Liver (tissue), 9 donors: ENCODE measurements around the gene DTNB. TPM values are rescaled to one million over a fixed set of nuclear protein-coding genes. Genes with fewer than 3 reads are reported as not detected.

ENCODE experiments used
- DNase-seq: peaks from one replicate; pipeline ENCODE4 v3.0.0-alpha.2; 2017; ENCODE audit warnings: low spot score
- H3K27ac ChIP-seq, 2 donors: one replicate each; pipeline ENCODE4 v1.7.0; 2013; ENCODE audit warnings: inconsistent platforms in 2 of 2, low read length in 2 of 2, control low read depth in 1 of 2, low read depth in 1 of 2, mild to moderate bottlenecking in 1 of 2
- H3K27me3 ChIP-seq, 4 donors: one replicate each; pipeline versions ENCODE4 v1.6.1 to v1.7.0; 2013; ENCODE audit warnings: low read length in 3 of 4, inconsistent platforms in 1 of 4, mild to moderate bottlenecking in 1 of 4, moderate library complexity in 1 of 4; ENCODE audit not compliant: control insufficient read depth in 4 of 4, insufficient read depth in 4 of 4
- H3K36me3 ChIP-seq, 4 donors: one replicate each; pipeline versions ENCODE4 v1.6.1 to v1.7.0; 2013; ENCODE audit warnings: low read length in 3 of 4, mild to moderate bottlenecking in 3 of 4, low read depth in 1 of 4, moderate library complexity in 1 of 4; ENCODE audit not compliant: control insufficient read depth in 4 of 4, insufficient read depth in 3 of 4
- H3K4me1 ChIP-seq, 4 donors: one replicate each; pipeline versions ENCODE4 v1.6.1 to v1.7.0; 2013; ENCODE audit warnings: low read length in 3 of 4, mild to moderate bottlenecking in 3 of 4, moderate library complexity in 1 of 4; ENCODE audit not compliant: control insufficient read depth in 4 of 4, insufficient read depth in 4 of 4
- H3K4me3 ChIP-seq, 3 donors: one replicate each; pipeline versions ENCODE4 v1.6.1 to v1.7.0; 2013; ENCODE audit warnings: low read length in 3 of 3, control low read depth in 1 of 3, low read depth in 1 of 3, mild to moderate bottlenecking in 1 of 3
- H3K9ac ChIP-seq, 2 donors: one replicate each; pipeline ENCODE4 v1.7.0; 2013; ENCODE audit warnings: low read length in 2 of 2, mild to moderate bottlenecking in 2 of 2, moderate library complexity in 2 of 2, control low read depth in 1 of 2, low read depth in 1 of 2
- H3K9me3 ChIP-seq, 4 donors: one replicate each; pipeline versions ENCODE4 v1.6.1 to v1.7.0; 2013; ENCODE audit warnings: low read length in 3 of 4; ENCODE audit not compliant: control insufficient read depth in 4 of 4
- EGR1 ChIP-seq, 2 donors: IDR thresholded peaks; 2 replicates each; pipeline ENCODE4 v1.6.1; 2016 to 2018; ENCODE audit warnings: antibody characterized with exemption in 2 of 2, low read depth in 2 of 2
- FOXA2 ChIP-seq: IDR thresholded peaks from 2 replicates; pipeline ENCODE4 v1.6.1; 2016; ENCODE audit warnings: antibody characterized with exemption
- GABPA ChIP-seq, 2 donors: IDR thresholded peaks in 1 of 2; conservative IDR thresholded peaks in 1 of 2; 2 replicates each; pipeline ENCODE4 v1.6.1; 2016; ENCODE audit warnings: antibody characterized with exemption in 2 of 2, mild to moderate bottlenecking in 1 of 2, moderate library complexity in 1 of 2
- HNF4A ChIP-seq, 2 donors: conservative IDR thresholded peaks; 2 replicates each; pipeline ENCODE4 v1.6.1; 2016; ENCODE audit warnings: antibody characterized with exemption in 2 of 2, mild to moderate bottlenecking in 2 of 2
- HNF4G ChIP-seq: IDR thresholded peaks from 2 replicates; pipeline ENCODE4 v1.6.1; 2016; ENCODE audit warnings: antibody characterized with exemption
- JUND ChIP-seq, 2 donors: IDR thresholded peaks; 2 replicates each; pipeline ENCODE4 v1.6.1; 2016; ENCODE audit warnings: antibody characterized with exemption in 2 of 2
- NR2F2 ChIP-seq: IDR thresholded peaks from 2 replicates; pipeline ENCODE4 v1.6.1; 2016; ENCODE audit warnings: antibody characterized with exemption
- RAD21 ChIP-seq, 2 donors: IDR thresholded peaks; 2 replicates each; pipeline ENCODE4 v1.6.1; 2016; ENCODE audit warnings: antibody characterized with exemption in 2 of 2, mild to moderate bottlenecking in 2 of 2
- RXRA ChIP-seq, 2 donors: IDR thresholded peaks; 2 replicates each; pipeline ENCODE4 v1.6.1; 2017 to 2018; ENCODE audit warnings: antibody characterized with exemption in 2 of 2, mild to moderate bottlenecking in 1 of 2
- TAF1 ChIP-seq: conservative IDR thresholded peaks from 2 replicates; pipeline ENCODE4 v1.6.1; 2016; ENCODE audit warnings: antibody characterized with exemption, mild to moderate bottlenecking
- WGBS: extraction: QIAGEN DNeasy Blood & Tissue Kit; methylation state at CpG from one replicate; pipeline ENCODE4 v1.1.7; 2013; 5-methylcytosine and 5-hydroxymethylcytosine counted together
- polyA plus RNA-seq, 2 donors: library from polyadenylated mRNA; stranded (reverse) in 1 of 2; unstranded in 1 of 2; fragments of 200-250 nt in 1 of 2; fragments of >200 nt in 1 of 2; fragmentation: Nextera tagmentation in 1 of 2; extraction: Ambion mirVana in 1 of 2; gene quantifications; one replicate each; pipeline versions ENCODE4 v1.2.1 to v1.2.3, GENCODE V29; 2013 to 2015
- total RNA-seq, 2 donors: library from RNA; depleted of rRNA; stranded (reverse); fragments of >200 nt; gene quantifications; one replicate each; pipeline ENCODE4 v1.2.3, GENCODE V29; 2014
- TF ChIP-seq, protein P1 (sequence below): IDR thresholded peaks from 2 replicates; pipeline ENCODE4 v1.6.1; 2016; ENCODE audit warnings: antibody characterized with exemption, mild to moderate bottlenecking
- TF ChIP-seq, protein P2 (sequence below): fragments of 150-350 bp; IDR thresholded peaks from 2 replicates; pipeline ENCODE4 v1.5.1; 2017; ENCODE audit warnings: improper control_type of control experiment, low read depth, low read length; ENCODE audit not compliant: missing input control
- donor health status: healthy.
- donor health status: healthy.
- donor health status: healthy.
- donor health status: healthy.
- donor health status: healthy.

DTNB gene
- total and polyA plus RNA-seq, 4 donors, result 3.3 to 10.5 (median 6.4) TPM

DNA sequence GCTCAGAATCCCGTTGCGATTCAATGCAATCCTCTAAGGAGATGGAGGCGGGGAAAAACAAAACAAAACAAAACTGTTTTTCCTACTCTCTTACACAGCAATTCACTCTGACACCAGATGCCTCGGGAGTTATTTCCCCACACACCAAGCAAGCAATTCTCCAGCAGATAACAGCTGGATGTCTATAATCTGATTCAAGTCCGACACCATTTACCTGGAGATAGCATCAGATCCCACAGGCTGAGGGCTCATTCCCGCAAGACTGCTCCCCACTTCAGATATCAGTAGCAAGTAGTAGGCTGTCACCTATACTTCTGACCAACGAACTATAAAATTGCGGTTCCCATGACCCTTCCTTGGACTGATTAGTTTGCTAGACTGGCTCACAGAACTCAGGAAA lies 58.7 kb downstream of the DTNB start:
- Histone ChIP-seq H3K27ac (no peak overlapping the region), H3K9me3 (no peaks in the 10 kb centered on the region), H3K4me1 (peaks cover 1 to 13% (median 3%) of the 10 kb centered on the region in 4 donors), H3K36me3 (no peaks in the 10 kb centered on the region), H3K27me3 (no peaks in the 10 kb centered on the region), H3K9ac (no peak overlapping the region), H3K4me3 (no peak overlapping the region)
- no peak for DNase-seq
- TF ChIP-seq FOXA2, result no peak
- TF ChIP-seq, protein P1, sequence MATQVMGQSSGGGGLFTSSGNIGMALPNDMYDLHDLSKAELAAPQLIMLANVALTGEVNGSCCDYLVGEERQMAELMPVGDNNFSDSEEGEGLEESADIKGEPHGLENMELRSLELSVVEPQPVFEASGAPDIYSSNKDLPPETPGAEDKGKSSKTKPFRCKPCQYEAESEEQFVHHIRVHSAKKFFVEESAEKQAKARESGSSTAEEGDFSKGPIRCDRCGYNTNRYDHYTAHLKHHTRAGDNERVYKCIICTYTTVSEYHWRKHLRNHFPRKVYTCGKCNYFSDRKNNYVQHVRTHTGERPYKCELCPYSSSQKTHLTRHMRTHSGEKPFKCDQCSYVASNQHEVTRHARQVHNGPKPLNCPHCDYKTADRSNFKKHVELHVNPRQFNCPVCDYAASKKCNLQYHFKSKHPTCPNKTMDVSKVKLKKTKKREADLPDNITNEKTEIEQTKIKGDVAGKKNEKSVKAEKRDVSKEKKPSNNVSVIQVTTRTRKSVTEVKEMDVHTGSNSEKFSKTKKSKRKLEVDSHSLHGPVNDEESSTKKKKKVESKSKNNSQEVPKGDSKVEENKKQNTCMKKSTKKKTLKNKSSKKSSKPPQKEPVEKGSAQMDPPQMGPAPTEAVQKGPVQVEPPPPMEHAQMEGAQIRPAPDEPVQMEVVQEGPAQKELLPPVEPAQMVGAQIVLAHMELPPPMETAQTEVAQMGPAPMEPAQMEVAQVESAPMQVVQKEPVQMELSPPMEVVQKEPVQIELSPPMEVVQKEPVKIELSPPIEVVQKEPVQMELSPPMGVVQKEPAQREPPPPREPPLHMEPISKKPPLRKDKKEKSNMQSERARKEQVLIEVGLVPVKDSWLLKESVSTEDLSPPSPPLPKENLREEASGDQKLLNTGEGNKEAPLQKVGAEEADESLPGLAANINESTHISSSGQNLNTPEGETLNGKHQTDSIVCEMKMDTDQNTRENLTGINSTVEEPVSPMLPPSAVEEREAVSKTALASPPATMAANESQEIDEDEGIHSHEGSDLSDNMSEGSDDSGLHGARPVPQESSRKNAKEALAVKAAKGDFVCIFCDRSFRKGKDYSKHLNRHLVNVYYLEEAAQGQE, result no peak
- TF ChIP-seq RAD21 (IDR thresholded peaks at IDR 0.05), result no peak
- no peak for TF ChIP-seq RXRA (IDR thresholded peaks at IDR 0.05)
- no peak for TF ChIP-seq GABPA (IDR thresholded peaks at IDR 0.05 in 1 of 2, conservative IDR thresholded peaks at IDR 0.05 in 1 of 2)
- 95% methylated on average over 8 of the region's 8 CpGs for WGBS

DNA sequence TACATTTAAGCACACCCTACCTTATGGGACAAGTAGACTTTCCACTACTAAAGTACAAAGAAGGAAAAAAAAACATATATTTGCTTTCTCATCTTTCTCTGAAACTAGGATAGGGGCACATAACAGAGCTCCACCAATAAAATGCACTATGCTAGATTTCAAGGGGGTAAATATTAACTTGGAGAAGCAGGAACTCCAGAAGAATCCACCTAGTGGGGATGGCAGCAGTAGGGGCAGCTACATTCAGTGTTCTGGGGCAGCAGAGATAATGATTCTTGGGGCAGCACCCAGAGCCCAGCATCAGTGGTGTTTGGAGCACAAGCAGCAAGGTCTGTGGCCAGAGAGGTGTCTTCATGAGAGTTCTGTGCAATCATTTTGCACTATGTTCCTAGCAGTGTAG lies 64.7 kb downstream of the DTNB start:
- no peak overlapping the region for H3K27ac ChIP-seq

DNA sequence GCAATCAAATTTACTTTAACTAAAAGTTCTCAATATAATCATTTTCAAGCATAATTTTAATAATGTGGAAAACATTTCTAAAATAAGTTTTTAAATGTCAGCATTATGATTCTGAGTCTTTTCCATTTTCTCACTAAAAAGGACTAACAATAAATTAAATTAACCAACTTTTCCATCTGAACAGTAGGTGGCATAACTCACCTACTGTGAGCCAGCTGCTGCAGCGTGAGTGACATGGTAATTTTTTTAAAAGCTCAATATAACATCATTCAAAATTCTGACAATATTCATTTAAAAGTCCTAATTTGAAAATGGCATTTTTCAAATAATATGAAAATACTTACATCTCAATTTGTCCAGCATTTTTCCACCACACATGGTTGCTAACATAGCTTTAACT lies 66.5 kb downstream of the DTNB start:
- Histone ChIP-seq H3K27me3 (no peaks in the 10 kb centered on the region), H3K36me3 (no peaks in the 10 kb centered on the region), H3K9me3 (no peaks in the 10 kb centered on the region), H3K27ac (no peak overlapping the region), H3K9ac (no peak overlapping the region), H3K4me3 (no peak overlapping the region), H3K4me1 (peaks cover 0 to 5% (median under 1%) of the 10 kb centered on the region in 4 donors)
- TF ChIP-seq NR2F2, result no peak
- TF ChIP-seq, protein P2, sequence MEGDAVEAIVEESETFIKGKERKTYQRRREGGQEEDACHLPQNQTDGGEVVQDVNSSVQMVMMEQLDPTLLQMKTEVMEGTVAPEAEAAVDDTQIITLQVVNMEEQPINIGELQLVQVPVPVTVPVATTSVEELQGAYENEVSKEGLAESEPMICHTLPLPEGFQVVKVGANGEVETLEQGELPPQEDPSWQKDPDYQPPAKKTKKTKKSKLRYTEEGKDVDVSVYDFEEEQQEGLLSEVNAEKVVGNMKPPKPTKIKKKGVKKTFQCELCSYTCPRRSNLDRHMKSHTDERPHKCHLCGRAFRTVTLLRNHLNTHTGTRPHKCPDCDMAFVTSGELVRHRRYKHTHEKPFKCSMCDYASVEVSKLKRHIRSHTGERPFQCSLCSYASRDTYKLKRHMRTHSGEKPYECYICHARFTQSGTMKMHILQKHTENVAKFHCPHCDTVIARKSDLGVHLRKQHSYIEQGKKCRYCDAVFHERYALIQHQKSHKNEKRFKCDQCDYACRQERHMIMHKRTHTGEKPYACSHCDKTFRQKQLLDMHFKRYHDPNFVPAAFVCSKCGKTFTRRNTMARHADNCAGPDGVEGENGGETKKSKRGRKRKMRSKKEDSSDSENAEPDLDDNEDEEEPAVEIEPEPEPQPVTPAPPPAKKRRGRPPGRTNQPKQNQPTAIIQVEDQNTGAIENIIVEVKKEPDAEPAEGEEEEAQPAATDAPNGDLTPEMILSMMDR, result peak; percentile 54
- TF ChIP-seq HNF4G, result no peak
- TF ChIP-seq TAF1, result no peak
- peak; percentile 87 to 93 for TF ChIP-seq RAD21 (IDR thresholded peaks at IDR 0.05)
- DNase-seq, result no peak
- WGBS, result 10% methylated on average over 1 of the region's 1 CpG

More for the DNA sequence above, 64.7 kb downstream of the DTNB start:
- TF ChIP-seq NR2F2, result no peak
- no peak for TF ChIP-seq GABPA (IDR thresholded peaks at IDR 0.05 in 1 of 2, conservative IDR thresholded peaks at IDR 0.05 in 1 of 2)
- TF ChIP-seq EGR1 (IDR thresholded peaks at IDR 0.05; ENCODE audit: low read depth in 2 of 2), result no peak
- TF ChIP-seq, protein P2, result no peak
- TF ChIP-seq JUND (IDR thresholded peaks at IDR 0.05), result no peak
- no peak for TF ChIP-seq HNF4A (conservative IDR thresholded peaks at IDR 0.05)
- TF ChIP-seq TAF1, result no peak
- DNase-seq, result no peak
- no peaks in the 10 kb centered on the region for H3K27me3 ChIP-seq
- peaks cover 0 to 5% (median under 1%) of the 10 kb centered on the region in 4 donors for H3K4me1 ChIP-seq
- no peaks in the 10 kb centered on the region for H3K9me3 ChIP-seq
- no peak overlapping the region for H3K9ac ChIP-seq
- no peaks in the 10 kb centered on the region for H3K36me3 ChIP-seq
- H3K4me3 ChIP-seq, result no peak overlapping the region
